Esophagus squamous epithelium (tissue), 5 donors: ENCODE data around the gene FAM187B. TPM values are rescaled to one million over a fixed set of nuclear protein-coding genes. Genes with fewer than 3 reads are reported as not detected.

Source experiments
- DNase-seq: peaks from one replicate; lab custom pipeline; 2025; lab: John Stamatoyannopoulos, UW
- H3K27ac ChIP-seq, 4 donors: fragments of 200-600 bp; sonication (generic); one replicate each; pipeline ENCODE4 v1.5.1; 2016 to 2019; ENCODE audit warnings: mild to moderate bottlenecking in 1 of 4
- H3K27me3 ChIP-seq, 4 donors: fragments of 200-600 bp; sonication (generic); 1 replicate in 3 of 4; 2 replicates in 1 of 4; pipeline versions ENCODE4 v1.5.1 to v1.6.0; 2017 to 2021; ENCODE audit warnings: antibody characterized with exemption in 1 of 4
- H3K36me3 ChIP-seq, 3 donors: fragments of 200-600 bp; sonication (generic); one replicate each; pipeline ENCODE4 v1.5.1; 2016 to 2019
- H3K4me1 ChIP-seq, 3 donors: fragments of 200-600 bp; sonication (generic); one replicate each; pipeline ENCODE4 v1.5.1; 2017 to 2019
- H3K4me3 ChIP-seq, 4 donors: fragments of 200-600 bp; sonication (generic); 1 replicate in 3 of 4; 2 replicates in 1 of 4; pipeline ENCODE4 v1.5.1; 2016 to 2019; ENCODE audit warnings: mild to moderate bottlenecking in 2 of 4, moderate library complexity in 1 of 4
- H3K9me3 ChIP-seq, 3 donors: fragments of 200-600 bp; sonication (generic); one replicate each; pipeline ENCODE4 v1.5.1; 2016 to 2019
- CTCF ChIP-seq, 6 experiments: fragments of 450-650 bp in 4 of 6; fragments of 200-600 bp in 2 of 6; sonication (generic) in 2 of 6; IDR thresholded peaks; one replicate each; pipeline ENCODE4 v1.5.1; 2016 to 2019; ENCODE audit warnings: antibody characterized with exemption in 6 of 6, mild to moderate bottlenecking in 4 of 6, moderate library complexity in 4 of 6
- POLR2A ChIP-seq, 4 donors: fragments of 450-650 bp; IDR thresholded peaks; one replicate each; pipeline ENCODE4 v1.6.1; 2017; ENCODE audit warnings: antibody characterized with exemption in 4 of 4, mild to moderate bottlenecking in 4 of 4, moderate library complexity in 3 of 4
- WGBS, 2 donors: methylation state at CpG; one replicate each; pipeline ENCODE4 v1.1.5; 2018; 5-methylcytosine and 5-hydroxymethylcytosine counted together
- intact Hi-C: fragments of 100-400 bp; cut with DNase I; formaldehyde crosslinking; loops from one replicate; pipeline ENCODE4 v1.15.0; 2022
- total RNA-seq, 4 donors: library from RNA; depleted of rRNA; stranded (reverse); fragments of >200 nt; gene quantifications; one replicate each; pipeline ENCODE4 v1.1.0, GENCODE V29; 2016
- donor health status: DM: yes; HTN: yes; CAD: no.

FAM187B gene
- total RNA-seq, 4 donors from 2014 or later, result not detected

GRCh38 chr19:35272954-35273649 lies 44.6 kb upstream of the FAM187B start:
- H3K9me3 ChIP-seq, result no peaks in the 10 kb centered on the region
- peaks cover 4 to 49% (median 9%) of the 10 kb centered on the region in 3 donors for H3K4me1 ChIP-seq
- no peak for DNase-seq
- H3K4me3 ChIP-seq, result no peak overlapping the region
- H3K36me3 ChIP-seq, result peaks cover 11 to 81% (median 38%) of the 10 kb centered on the region in 3 donors
- H3K27ac ChIP-seq, result peak overlapping the region in 1 of 4 donors; percentile 14
- H3K27me3 ChIP-seq, result no peaks in the 10 kb centered on the region
- TF ChIP-seq POLR2A (IDR thresholded peaks at IDR 0.05), result no peak
- no peak for TF ChIP-seq CTCF (IDR thresholded peaks at IDR 0.05)
- intact Hi-C loops, result loop anchor here (5.0 kb wide), 1 partner anchor 131 kb away; the partner anchor contains the start of gene FXYD7
- 83 to 84% methylated on average over 10 of the region's 10 CpGs for WGBS, 2 donors

- Histone ChIP-seq H3K4me1 (peaks cover 5 to 53% (median 9%) of the 10 kb centered on the region in 3 donors), H3K27me3 (no peaks in the 10 kb centered on the region), H3K27ac (no peak overlapping the region), H3K4me3 (no peak overlapping the region), H3K9me3 (no peaks in the 10 kb centered on the region), H3K36me3 (peaks cover 5 to 72% (median 35%) of the 10 kb centered on the region in 3 donors)
- DNase-seq, result no peak
- 83 to 85% methylated on average over 13 to 16 of the region's 16 CpGs for WGBS, 2 donors
- intact Hi-C loops, result loop anchor here (5.0 kb wide), 1 partner anchor 130 kb away; the partner anchor contains the start of gene FXYD7
- TF ChIP-seq POLR2A (IDR thresholded peaks at IDR 0.05) (no peak), CTCF (IDR thresholded peaks at IDR 0.05) (no peak)
Observed at GRCh38 chr19:35272122-35272719, 43.7 kb upstream of the FAM187B start.

- H3K27ac ChIP-seq, result no peak overlapping the region
- DNase-seq, result no peak
- TF ChIP-seq POLR2A (IDR thresholded peaks at IDR 0.05) (no peak), CTCF (IDR thresholded peaks at IDR 0.05) (no peak)
- H3K4me3 ChIP-seq, result no peak overlapping the region
- intact Hi-C loops, result loop anchor here (5.0 kb wide), 1 partner anchor 129 kb away; the partner anchor contains the start of gene FXYD7
- no peaks in the 10 kb centered on the region for H3K27me3 ChIP-seq
- WGBS, 2 donors, result 74 to 77% methylated on average over 4 of the region's 7 CpGs
- H3K4me1 ChIP-seq, result peaks cover 10 to 59% (median 14%) of the 10 kb centered on the region in 3 donors
- no peaks in the 10 kb centered on the region for H3K9me3 ChIP-seq
- H3K36me3 ChIP-seq, result peaks cover 5 to 69% (median 29%) of the 10 kb centered on the region in 3 donors
Observed at GRCh38 chr19:35271546-35271945, 43.0 kb upstream of the FAM187B start.

- TF ChIP-seq CTCF (IDR thresholded peaks at IDR 0.05), result no peak
- no peak for TF ChIP-seq POLR2A (IDR thresholded peaks at IDR 0.05)
- intact Hi-C loops, result loop anchor here (5.0 kb wide), 1 partner anchor 128 kb away; the partner anchor contains the start of gene FXYD7
- DNase-seq, result no peak
- Histone ChIP-seq H3K27ac (peak overlapping the region in 1 of 4 donors; percentile 98), H3K4me3 (peak overlapping the region in 1 of 4 donors; percentile 95), H3K4me1 (peaks cover 21 to 71% (median 26%) of the 10 kb centered on the region in 3 donors), H3K36me3 (peaks cover 5 to 64% (median 27%) of the 10 kb centered on the region in 3 donors), H3K9me3 (no peaks in the 10 kb centered on the region), H3K27me3 (no peaks in the 10 kb centered on the region)
- 77 to 83% methylated on average over 9 to 10 of the region's 16 CpGs for WGBS, 2 donors
Observed at GRCh38 chr19:35270381-35270811, 41.9 kb upstream of the FAM187B start.
